ENCODE results near the gene TOP3B. TPM values are rescaled to one million over a fixed set of nuclear protein-coding genes. Genes with fewer than 3 reads are reported as not detected.
"Not testable (repeated sequence)": the region's sequence is repeated elsewhere in the genome, so short reads cannot be mapped to it uniquely, and the experiment has no call there.

The TOP3B gene
- total and polyA plus RNA-seq, 5 donors from 2014 or later = 13.1 to 56.7 (median 15.3) TPM

DNA sequence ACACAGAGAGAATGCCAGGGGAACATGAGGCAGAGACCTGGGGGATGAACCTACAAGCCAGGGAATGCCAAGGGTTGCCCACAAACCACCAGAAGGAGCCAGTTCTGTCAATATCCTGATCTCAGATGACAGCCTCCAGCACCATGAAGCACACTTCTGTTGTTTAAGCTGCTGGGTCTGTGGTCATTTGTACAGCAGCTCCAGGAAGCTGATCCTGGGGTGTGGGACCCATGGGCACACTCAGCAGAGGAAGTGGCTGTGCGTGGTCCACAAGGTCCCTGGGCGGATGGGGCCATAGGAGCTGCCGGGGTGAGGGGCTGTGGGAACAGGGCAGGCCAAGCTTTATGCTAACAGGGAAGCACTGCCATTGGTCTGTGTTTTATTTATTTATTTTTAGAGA, 42.1 kb downstream of the TOP3B start:
- Mint-ChIP-seq H3K36me3 (peaks cover 17% of the 10 kb centered on the region), H3K4me1 (peaks cover 0 to 52% (median 19%) of the 10 kb centered on the region in 4 donors), H3K4me3 (no peak overlapping the region), H3K27ac (peak overlapping the region in 1 of 3 donors; percentile 25), H3K9me3 (no peaks in the 10 kb centered on the region), H3K27me3 (no peaks in the 10 kb centered on the region)
- no peak overlapping the region for H3K4me3 ChIP-seq (ENCODE audit: low read depth, low read length)
- ATAC-seq (ENCODE audit: low read depth in 2 of 2) (no peak), DNase-seq (no peak)
- peaks cover 16% of the 10 kb centered on the region for H3K4me1 ChIP-seq (ENCODE audit: control insufficient read depth, insufficient read depth, low read length, poor library complexity, severe bottlenecking)
- no peak overlapping the region for H3K27ac ChIP-seq (ENCODE audit: insufficient read depth, low read length, poor library complexity, severe bottlenecking)
- no peaks in the 10 kb centered on the region for H3K36me3 ChIP-seq (ENCODE audit: control insufficient read depth, insufficient read depth, low read length)
- H3K27me3 ChIP-seq (ENCODE audit: control insufficient read depth, insufficient read depth, low read length) = no peaks in the 10 kb centered on the region
- H3K9me3 ChIP-seq (ENCODE audit: control insufficient read depth in 2 of 2, low read length in 2 of 2) = no peaks in the 10 kb centered on the region

- peaks cover 16% of the 10 kb centered on the region for H3K4me1 ChIP-seq (ENCODE audit: control insufficient read depth, insufficient read depth, low read length, poor library complexity, severe bottlenecking)
- peak overlapping the region in 2 of 4 donors; percentile 16 to 39 for H3K4me3 Mint-ChIP-seq
- not testable (repeated sequence) for H3K27ac ChIP-seq (ENCODE audit: insufficient read depth, low read length, poor library complexity, severe bottlenecking)
These were observed 42.7 kb downstream of the TOP3B start for GRCh38 chr22:21939935-21940334.

DNA sequence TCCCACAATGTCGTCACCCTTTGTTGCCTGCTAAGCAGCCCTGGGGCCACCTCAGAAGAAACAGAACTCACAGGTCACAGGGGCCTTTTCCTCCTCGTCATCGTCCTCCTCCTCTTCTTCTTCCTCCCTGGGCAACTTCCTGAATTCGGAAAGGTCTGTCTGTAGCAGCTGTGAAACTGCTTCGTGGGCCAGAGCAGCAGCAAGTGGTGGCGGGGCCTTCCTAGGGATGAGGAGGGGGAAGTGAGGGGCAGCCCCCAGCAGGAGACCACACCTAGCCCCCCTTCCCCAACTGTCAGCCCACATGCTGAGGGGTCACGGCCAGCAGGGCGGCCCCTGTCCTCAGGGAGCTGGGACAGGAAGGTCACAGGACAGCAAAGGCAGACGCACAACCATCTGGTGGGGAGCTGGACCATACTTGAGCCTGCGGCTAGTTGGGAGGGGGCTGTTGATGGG, 43.1 kb downstream of the TOP3B start:
- no peak overlapping the region for H3K27ac ChIP-seq (ENCODE audit: insufficient read depth, low read length, poor library complexity, severe bottlenecking)
- DNase-seq = no peak
- no peak overlapping the region for H3K4me3 ChIP-seq (ENCODE audit: low read depth, low read length)
- Mint-ChIP-seq H3K36me3 (peaks cover 9% of the 10 kb centered on the region), H3K4me3 (peak overlapping the region in 2 of 4 donors; percentile 39 to 59), H3K9me3 (no peaks in the 10 kb centered on the region), H3K27ac (peak overlapping the region; percentile 65 to 82 (median 82)), H3K4me1 (peaks cover 0 to 49% (median 19%) of the 10 kb centered on the region in 4 donors), H3K27me3 (no peaks in the 10 kb centered on the region)
- H3K9me3 ChIP-seq (ENCODE audit: control insufficient read depth in 2 of 2, low read length in 2 of 2) = no peaks in the 10 kb centered on the region
- H3K27me3 ChIP-seq (ENCODE audit: control insufficient read depth, insufficient read depth, low read length) = no peaks in the 10 kb centered on the region
- ATAC-seq (ENCODE audit: low read depth in 2 of 2) = no peak
- peaks cover 16% of the 10 kb centered on the region for H3K4me1 ChIP-seq (ENCODE audit: control insufficient read depth, insufficient read depth, low read length, poor library complexity, severe bottlenecking)
- no peaks in the 10 kb centered on the region for H3K36me3 ChIP-seq (ENCODE audit: control insufficient read depth, insufficient read depth, low read length)

More at GRCh38 chr22:21939935-21940334, 42.7 kb downstream of the TOP3B start:
- not testable (repeated sequence) for H3K27me3 ChIP-seq (ENCODE audit: control insufficient read depth, insufficient read depth, low read length); H3K4me3 ChIP-seq (ENCODE audit: low read depth, low read length); H3K27me3 Mint-ChIP-seq; DNase-seq; H3K9me3 Mint-ChIP-seq; H3K9me3 ChIP-seq (ENCODE audit: control insufficient read depth in 2 of 2, low read length in 2 of 2); ATAC-seq (ENCODE audit: low read depth in 2 of 2); H3K36me3 ChIP-seq (ENCODE audit: control insufficient read depth, insufficient read depth, low read length)
- Mint-ChIP-seq H3K36me3 (peaks cover 12% of the 10 kb centered on the region), H3K27ac (peak overlapping the region in 1 of 3 donors; percentile 42), H3K4me1 (peaks cover 0 to 49% (median 19%) of the 10 kb centered on the region in 4 donors)

DNA sequence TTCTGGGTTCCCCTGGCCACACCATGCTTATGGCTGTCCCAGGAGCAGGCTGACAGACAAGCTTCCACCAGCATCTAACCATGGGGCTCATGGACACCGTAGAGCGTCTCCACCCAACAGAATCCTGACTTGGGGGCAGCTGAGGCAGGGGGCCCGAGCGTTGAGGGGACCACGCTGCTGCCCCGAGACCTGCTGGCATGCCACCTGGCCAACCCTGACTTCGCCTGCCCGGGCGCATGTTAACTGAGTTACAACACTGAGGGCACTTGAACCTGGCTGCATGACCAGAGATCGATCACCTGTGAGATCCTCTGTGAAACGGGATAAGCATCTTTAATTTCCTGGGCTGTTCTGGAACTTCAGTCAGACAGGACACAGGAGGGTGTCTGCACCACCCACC, 43.7 kb downstream of the TOP3B start:
- H3K27me3 ChIP-seq (ENCODE audit: control insufficient read depth, insufficient read depth, low read length) = no peaks in the 10 kb centered on the region
- peak overlapping the region; percentile 48 to 87 (median 79) for H3K4me3 Mint-ChIP-seq
- peak overlapping the region; percentile 79 to 82 (median 82) for H3K27ac Mint-ChIP-seq
- H3K36me3 ChIP-seq (ENCODE audit: control insufficient read depth, insufficient read depth, low read length) = no peaks in the 10 kb centered on the region
- no peak overlapping the region for H3K4me3 ChIP-seq (ENCODE audit: low read depth, low read length)
- H3K9me3 Mint-ChIP-seq = no peaks in the 10 kb centered on the region
- H3K4me1 Mint-ChIP-seq = peaks cover 0 to 49% (median 19%) of the 10 kb centered on the region in 4 donors
- peak overlapping the region; percentile 62 for H3K27ac ChIP-seq (ENCODE audit: insufficient read depth, low read length, poor library complexity, severe bottlenecking)
- no peak for DNase-seq
- ATAC-seq (ENCODE audit: low read depth in 2 of 2) = no peak
- no peaks in the 10 kb centered on the region for H3K9me3 ChIP-seq (ENCODE audit: control insufficient read depth in 2 of 2, low read length in 2 of 2)
- H3K4me1 ChIP-seq (ENCODE audit: control insufficient read depth, insufficient read depth, low read length, poor library complexity, severe bottlenecking) = peaks cover 16% of the 10 kb centered on the region
- H3K27me3 Mint-ChIP-seq = no peaks in the 10 kb centered on the region
- H3K36me3 Mint-ChIP-seq = peaks cover 5% of the 10 kb centered on the region

GRCh38 chr22:21938071-21938822, 44.3 kb downstream of the TOP3B start:
- Histone ChIP-seq H3K9me3 (ENCODE audit: control insufficient read depth in 2 of 2, low read length in 2 of 2) (no peaks in the 10 kb centered on the region), H3K27ac (ENCODE audit: insufficient read depth, low read length, poor library complexity, severe bottlenecking) (peak overlapping the region; percentile 62), H3K27me3 (ENCODE audit: control insufficient read depth, insufficient read depth, low read length) (no peaks in the 10 kb centered on the region), H3K36me3 (ENCODE audit: control insufficient read depth, insufficient read depth, low read length) (no peaks in the 10 kb centered on the region), H3K4me3 (ENCODE audit: low read depth, low read length) (peak overlapping the region; percentile 73), H3K4me1 (ENCODE audit: control insufficient read depth, insufficient read depth, low read length, poor library complexity, severe bottlenecking) (peaks cover 16% of the 10 kb centered on the region)
- ATAC-seq (ENCODE audit: low read depth in 2 of 2) (peak; percentile 91 to 95), DNase-seq (peak; percentile 83 to 85 (median 85))
- Mint-ChIP-seq H3K4me1 (peaks cover 0 to 49% (median 19%) of the 10 kb centered on the region in 4 donors), H3K36me3 (peaks cover 4% of the 10 kb centered on the region), H3K27me3 (no peaks in the 10 kb centered on the region), H3K27ac (peak overlapping the region; percentile 38 to 82 (median 79)), H3K4me3 (peak overlapping the region; percentile 76 to 91 (median 84)), H3K9me3 (no peaks in the 10 kb centered on the region)

- Histone ChIP-seq H3K36me3 (ENCODE audit: control insufficient read depth, insufficient read depth, low read length) (peaks cover 3% of the 10 kb centered on the region), H3K27me3 (ENCODE audit: control insufficient read depth, insufficient read depth, low read length) (no peaks in the 10 kb centered on the region), H3K4me3 (ENCODE audit: low read depth, low read length) (peak overlapping the region; percentile 57), H3K27ac (ENCODE audit: insufficient read depth, low read length, poor library complexity, severe bottlenecking) (peak overlapping the region; percentile 25), H3K4me1 (ENCODE audit: control insufficient read depth, insufficient read depth, low read length, poor library complexity, severe bottlenecking) (peaks cover 16% of the 10 kb centered on the region), H3K9me3 (ENCODE audit: control insufficient read depth in 2 of 2, low read length in 2 of 2) (no peaks in the 10 kb centered on the region)
- no peaks in the 10 kb centered on the region for H3K27me3 Mint-ChIP-seq
- no peaks in the 10 kb centered on the region for H3K9me3 Mint-ChIP-seq
- H3K4me1 Mint-ChIP-seq = peaks cover 0 to 46% (median 19%) of the 10 kb centered on the region in 4 donors
- ATAC-seq (ENCODE audit: low read depth in 2 of 2) = no peak
- no peak for DNase-seq
- H3K27ac Mint-ChIP-seq = peak overlapping the region; percentile 20 to 82 (median 79)
- H3K36me3 Mint-ChIP-seq = peaks cover 4% of the 10 kb centered on the region
- H3K4me3 Mint-ChIP-seq = peak overlapping the region; percentile 76 to 91 (median 84)
These were observed 44.8 kb downstream of the TOP3B start for GRCh38 chr22:21937821-21938070.

DNA sequence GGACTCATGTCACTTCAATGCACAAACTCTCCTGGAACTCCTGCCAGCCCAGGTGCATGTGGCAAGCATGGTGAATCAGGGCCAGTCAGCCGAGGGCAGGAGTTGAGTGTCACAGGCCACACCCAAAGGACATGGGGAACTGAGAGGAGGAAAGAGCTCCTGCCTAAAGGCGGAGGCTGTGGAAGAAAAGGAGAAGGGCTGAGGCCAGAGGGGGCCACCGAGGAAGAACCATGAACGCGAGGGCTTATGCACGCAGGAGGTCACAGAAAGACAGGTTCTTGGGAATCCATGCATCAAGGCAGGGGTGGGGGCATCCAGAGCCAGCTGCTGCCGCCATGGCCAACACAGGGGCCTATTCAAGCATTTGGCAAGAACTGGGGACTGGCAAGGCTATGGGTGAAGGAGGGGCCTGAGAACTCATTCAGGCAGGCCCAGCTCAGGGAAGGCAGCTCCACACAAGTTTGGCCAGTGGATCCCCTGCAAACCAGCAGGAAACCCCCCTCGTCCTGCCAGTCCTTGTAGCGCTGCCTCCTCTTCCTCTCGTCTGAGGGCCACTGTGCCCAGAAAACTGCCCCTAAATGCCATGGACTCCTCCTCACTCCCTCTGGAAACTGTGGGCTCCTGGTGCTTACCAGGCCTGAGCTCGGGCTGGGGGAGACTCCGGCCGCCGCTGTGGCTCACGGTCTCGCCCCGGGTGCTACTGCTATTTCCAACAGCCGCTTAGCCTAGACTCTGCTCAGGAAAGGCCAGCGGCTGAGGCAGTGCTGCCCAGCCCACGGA, 45.4 kb downstream of the TOP3B start:
- H3K4me3 ChIP-seq (ENCODE audit: low read depth, low read length) = no peak overlapping the region
- peak overlapping the region in 1 of 3 donors; percentile 82 for H3K27ac Mint-ChIP-seq
- H3K9me3 ChIP-seq (ENCODE audit: control insufficient read depth in 2 of 2, low read length in 2 of 2) = no peaks in the 10 kb centered on the region
- peaks cover 0 to 42% (median 19%) of the 10 kb centered on the region in 4 donors for H3K4me1 Mint-ChIP-seq
- DNase-seq (no peak), ATAC-seq (ENCODE audit: low read depth in 2 of 2) (no peak)
- peaks cover 4% of the 10 kb centered on the region for H3K36me3 Mint-ChIP-seq
- peak overlapping the region in 3 of 4 donors; percentile 82 to 91 (median 87) for H3K4me3 Mint-ChIP-seq
- H3K27ac ChIP-seq (ENCODE audit: insufficient read depth, low read length, poor library complexity, severe bottlenecking) = peak overlapping the region; percentile 25
- no peaks in the 10 kb centered on the region for H3K9me3 Mint-ChIP-seq
- H3K27me3 ChIP-seq (ENCODE audit: control insufficient read depth, insufficient read depth, low read length) = no peaks in the 10 kb centered on the region
- H3K27me3 Mint-ChIP-seq = no peaks in the 10 kb centered on the region
- peaks cover 14% of the 10 kb centered on the region for H3K4me1 ChIP-seq (ENCODE audit: control insufficient read depth, insufficient read depth, low read length, poor library complexity, severe bottlenecking)
- H3K36me3 ChIP-seq (ENCODE audit: control insufficient read depth, insufficient read depth, low read length) = peaks cover 7% of the 10 kb centered on the region
